ENCODE measurements around the gene IL17D.
"Not testable (repeated sequence)": the region's sequence is repeated elsewhere in the genome, so short reads cannot be mapped to it uniquely, and the experiment has no call there.

Gene IL17D

DNA sequence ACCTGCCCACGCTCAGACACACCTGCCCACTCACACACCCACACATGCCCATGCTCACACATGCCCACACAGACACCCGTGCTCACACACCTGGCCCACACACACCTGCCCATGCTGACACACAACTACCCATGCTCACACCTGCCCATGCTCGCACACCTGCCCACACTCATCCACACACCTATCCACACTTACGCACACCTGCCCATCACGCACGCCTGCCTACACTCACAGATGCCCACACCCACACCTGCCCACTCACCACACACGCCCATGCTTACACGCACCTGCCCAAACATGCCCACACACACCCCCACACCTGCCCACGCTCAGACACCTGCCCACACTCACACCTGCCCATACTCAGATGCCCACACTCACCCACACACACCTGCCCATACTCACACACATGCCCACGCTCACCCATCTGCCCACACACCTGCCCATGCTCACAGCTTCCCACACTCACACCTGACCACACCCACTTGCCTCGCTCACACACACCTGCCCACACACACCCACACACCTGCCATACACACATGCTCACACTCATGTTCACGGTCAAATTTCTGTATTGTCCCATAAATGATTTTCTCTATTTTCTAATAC lies 15.6 kb downstream of the IL17D start:
- no peak for DNase-seq (ENCODE audit: low read depth in 2 of 2)

DNA sequence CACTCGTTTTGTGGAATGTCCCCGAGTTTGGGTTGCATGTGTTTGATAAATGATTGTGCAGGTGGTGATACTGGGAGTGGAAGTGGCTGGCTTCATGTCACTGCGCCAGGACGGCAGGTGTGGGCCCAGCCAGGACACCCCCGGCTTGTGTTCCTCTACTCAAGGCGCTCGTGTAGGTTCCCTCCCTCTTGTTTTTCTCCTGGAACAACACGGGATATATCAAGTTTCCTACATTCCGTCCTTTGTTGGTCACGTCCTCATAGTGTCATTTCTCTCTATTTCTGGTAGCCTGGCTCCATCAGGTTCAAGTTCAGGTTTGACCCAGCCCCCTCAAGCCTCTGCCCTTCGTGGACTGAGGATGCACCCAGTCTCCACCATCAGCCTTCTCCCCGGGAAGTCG lies 16.3 kb downstream of the IL17D start:
- no peak for DNase-seq (ENCODE audit: low read depth in 2 of 2)

DNA sequence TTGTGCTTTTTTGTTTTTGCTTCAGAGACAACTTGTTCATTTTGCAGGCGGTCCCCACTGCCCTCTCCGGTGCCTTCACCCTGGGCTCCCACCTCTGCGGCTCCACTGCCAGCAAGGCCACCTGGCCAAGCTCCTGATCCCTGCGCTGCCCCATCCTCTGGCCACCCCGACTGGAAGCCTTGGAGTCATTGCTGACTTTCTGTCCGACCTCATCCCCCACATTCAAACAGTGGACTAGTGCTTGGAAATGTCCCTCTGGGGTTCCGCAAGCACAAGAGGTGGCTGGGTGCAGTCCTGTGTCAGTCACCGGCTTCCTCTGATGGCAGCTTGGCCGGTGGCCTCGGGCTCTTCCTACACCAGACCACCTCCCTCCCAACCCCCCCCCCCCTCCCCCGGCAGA lies 17.0 kb downstream of the IL17D start:
- no peak for DNase-seq (ENCODE audit: low read depth in 2 of 2)

DNA sequence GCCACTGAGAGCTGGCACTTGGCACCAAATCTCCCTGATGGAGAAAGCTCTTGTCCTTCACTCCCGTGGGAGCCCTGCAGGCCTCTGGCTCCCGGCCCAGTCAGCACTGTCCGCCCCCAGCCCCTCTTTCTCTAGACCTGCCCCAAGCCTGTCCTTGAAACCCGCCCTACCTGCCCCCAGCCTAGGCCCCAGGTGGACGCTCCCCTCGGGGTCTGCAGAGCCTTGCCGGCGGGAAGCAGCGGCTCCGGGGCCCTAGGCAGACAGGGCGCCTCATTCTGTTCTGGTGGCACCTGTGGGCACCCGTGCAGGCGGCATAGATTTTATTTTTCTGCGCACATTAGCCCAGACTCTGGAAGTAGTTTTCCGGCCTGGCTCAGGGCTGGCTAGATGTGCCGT lies 17.6 kb downstream of the IL17D start:
- DNase-seq (ENCODE audit: low read depth in 2 of 2) = no peak

DNA sequence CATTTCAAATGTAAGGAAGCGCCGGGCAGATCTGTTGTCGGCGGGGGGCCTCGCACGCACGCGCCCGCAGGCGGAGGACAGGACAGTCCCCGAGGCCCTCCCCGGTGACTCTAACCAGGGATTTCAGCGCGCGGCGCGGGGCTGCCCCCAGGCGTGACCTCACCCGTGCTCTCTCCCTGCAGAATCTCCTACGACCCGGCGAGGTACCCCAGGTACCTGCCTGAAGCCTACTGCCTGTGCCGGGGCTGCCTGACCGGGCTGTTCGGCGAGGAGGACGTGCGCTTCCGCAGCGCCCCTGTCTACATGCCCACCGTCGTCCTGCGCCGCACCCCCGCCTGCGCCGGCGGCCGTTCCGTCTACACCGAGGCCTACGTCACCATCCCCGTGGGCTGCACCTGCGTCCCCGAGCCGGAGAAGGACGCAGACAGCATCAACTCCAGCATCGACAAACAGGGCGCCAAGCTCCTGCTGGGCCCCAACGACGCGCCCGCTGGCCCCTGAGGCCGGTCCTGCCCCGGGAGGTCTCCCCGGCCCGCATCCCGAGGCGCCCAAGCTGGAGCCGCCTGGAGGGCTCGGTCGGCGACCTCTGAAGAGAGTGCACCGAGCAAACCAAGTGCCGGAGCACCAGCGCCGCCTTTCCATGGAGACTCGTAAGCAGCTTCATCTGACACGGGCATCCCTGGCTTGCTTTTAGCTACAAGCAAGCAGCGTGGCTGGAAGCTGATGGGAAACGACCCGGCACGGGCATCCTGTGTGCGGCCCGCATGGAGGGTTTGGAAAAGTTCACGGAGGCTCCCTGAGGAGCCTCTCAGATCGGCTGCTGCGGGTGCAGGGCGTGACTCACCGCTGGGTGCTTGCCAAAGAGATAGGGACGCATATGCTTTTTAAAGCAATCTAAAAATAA lies 18.2 kb downstream of the IL17D start:
- DNase-seq (ENCODE audit: low read depth in 2 of 2) = no peak

DNA sequence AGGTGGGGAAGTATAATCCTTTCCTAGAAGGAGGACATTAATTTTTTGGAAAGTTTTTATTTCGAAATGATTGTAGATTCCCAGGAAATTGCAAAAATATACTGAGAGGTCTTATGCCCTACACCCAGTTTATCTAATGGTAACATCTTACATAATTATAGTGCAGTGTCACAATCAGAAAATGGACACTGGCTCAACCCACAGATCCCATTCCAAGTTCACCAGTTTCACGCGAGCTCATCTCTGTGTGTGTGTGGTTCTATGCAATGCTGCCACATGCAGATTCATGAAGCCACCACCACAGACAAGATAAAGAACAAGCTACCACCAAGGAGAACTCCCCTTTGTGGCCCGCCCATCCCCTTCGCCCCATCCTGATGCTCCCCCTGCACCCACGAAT lies 24.4 kb downstream of the IL17D start:
- no peak for DNase-seq (ENCODE audit: low read depth in 2 of 2)

DNA sequence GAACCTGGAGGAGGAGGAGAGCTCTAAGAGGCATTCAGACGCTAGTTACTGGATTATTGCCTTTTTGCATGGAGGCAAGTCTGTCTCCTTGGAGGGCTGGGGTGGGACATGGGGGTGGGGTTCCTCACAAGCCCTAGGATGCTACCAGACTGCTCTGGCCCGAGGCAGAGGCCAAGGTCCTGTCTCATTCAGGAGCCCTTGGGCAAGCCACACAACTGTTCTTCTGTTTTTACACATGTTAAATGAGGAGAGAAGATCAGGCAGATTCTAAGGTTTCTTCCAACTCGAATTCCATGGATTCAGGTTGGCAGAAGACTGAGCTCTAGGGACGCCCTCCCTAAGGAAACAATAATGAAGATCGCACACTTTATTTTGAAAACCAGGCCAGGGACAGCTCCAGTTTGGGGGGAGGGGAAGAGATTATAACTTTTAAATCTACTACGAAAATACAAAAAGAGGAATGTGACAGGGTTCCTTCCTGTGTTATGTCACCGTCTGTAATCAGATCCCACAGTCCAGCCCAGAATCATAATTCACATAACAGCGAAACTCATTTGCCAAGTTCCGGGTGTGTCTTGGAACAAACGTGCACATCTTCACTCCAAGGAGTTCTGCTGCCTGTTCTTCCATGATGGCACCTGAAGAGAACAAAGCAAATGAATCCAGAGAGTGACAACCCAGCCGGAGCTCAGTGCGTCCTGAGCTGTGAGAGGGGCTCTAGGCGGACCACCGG lies 25.2 kb downstream of the IL17D start:
- no peak for DNase-seq (ENCODE audit: low read depth in 2 of 2)

DNA sequence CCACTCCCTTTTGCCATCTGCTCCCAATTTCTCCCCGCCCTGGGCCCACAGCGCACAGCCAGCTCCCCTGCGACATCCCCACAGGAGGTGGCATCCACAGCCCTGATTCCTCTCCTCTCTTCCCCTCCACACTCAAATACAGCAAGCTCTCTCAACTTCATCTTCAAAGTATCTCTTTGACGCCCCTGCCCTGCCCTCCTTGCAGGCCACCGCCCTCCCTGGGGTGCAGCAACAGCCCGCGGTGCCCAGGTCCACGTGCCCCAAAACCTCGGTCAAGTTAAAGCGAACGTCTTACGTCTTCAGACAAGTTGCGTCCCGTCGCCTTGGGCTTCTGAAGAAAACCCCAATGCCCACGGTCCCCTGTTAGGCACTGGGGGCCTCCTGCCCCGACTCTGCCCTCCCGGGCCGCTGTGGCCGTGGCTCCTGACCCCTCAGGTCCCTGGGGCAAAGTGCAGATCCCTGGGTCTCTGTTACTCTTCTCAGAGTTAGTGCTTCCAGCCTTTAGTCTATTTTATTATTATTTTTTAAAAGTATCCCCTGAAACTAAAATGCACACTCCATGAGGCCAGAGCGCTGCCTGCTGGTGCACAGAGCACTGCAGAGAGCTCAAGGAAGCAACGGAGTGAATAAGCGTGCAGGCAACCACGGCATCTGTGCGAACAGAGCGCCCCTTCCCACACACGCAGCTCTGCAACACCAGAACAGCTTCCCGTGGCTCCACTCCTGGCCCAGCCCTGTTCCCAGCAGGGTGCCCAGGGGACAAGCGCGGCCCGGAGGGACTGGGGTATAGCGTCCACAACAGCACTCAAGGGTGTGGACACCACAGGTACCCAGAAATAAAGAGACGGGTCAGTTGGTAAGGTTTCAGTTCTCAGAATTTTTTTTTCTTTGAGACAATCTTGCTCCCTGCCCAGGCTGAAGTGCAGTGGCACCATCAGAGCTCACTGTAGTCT lies 26.4 kb downstream of the IL17D start:
- DNase-seq (ENCODE audit: low read depth in 2 of 2) = no peak

DNA sequence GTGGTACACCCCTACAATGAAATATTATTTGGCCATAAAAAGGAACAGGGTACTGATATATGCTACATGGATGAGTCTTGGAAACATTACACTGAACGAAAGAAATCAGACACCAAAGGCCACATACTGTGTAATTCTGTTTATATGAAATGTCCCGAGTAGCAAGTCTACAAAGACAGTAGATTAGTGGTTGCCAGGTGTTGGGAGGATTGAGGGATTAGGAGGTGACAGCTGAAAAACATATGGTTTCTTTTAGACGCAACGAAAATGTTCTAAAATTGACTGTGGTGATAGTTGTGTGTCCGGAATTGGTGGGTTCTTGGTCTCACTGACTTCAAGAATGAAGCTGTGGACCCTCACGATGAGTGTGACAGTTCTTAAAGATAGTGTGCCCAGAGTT lies 35.1 kb downstream of the IL17D start:
- no peak for DNase-seq (ENCODE audit: low read depth in 2 of 2)

DNA sequence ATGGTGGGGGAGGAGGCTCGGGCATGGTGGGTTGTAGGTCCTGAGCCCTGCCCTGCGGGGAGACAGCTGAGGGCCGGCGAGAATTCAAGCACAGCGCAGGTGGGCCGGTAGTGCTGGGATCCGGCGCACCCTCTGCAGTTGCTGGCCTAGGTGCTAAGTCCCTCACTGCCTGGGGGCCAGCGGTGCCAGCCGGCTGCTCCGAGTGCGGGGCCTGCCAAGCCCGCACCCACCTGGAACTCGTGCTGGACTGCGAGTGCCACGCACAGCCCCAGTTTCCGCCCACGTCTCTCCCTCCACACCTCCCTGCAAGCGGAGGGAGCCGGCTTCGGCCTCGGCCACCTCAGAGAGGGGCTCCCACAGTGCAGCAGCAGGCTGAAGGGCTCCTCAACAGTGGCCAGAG lies 36.5 kb downstream of the IL17D start:
- DNase-seq (ENCODE audit: low read depth in 2 of 2) = no peak

DNA sequence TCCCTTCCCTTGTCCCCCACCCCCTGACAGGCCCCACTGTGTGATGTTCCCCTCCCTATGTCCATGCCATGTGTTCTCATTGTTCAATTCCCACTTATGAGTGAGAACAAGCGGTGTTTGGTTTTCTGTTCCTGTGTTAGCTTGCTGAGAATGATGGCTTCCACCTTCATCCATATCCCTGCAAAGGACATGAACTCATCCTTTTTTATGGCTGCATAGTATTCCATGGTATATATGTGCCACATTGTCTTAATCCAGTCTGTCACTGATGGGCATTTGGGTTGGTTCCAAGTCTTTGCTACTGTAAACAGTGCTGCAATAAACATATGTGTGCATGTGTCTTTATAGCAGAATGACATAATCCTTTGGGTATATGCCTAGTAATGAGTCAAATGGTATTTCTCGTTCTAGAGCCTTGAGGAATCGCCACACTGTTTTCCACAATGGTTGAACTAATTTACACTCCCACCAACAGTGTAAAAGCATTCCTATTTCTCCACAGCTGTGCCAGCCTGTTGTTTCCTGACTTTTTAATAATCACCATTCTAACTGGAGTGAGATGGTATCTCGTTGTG lies 40.4 kb downstream of the IL17D start:
- DNase-seq (ENCODE audit: low read depth in 2 of 2) = not testable (repeated sequence)

DNA sequence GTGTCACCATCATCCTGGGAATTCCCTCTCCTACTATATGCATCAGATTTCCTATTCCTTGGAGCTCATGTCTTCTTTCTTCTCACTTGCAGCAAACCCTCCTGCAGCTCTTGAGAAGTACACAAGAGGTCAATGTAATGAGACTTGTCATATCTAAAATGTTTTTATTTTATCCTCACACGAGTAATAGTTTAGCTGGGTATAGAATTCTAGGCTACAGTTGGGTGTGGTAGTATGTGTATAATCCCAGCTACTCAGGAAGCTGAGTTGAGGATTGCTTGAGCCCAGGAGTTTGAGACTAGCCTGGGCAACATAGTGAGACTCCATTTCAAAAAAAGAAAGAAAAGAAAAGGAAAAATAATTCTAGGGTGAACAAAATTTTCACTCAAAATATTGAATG lies 45.9 kb downstream of the IL17D start:
- DNase-seq (ENCODE audit: low read depth in 2 of 2) = no peak

DNA sequence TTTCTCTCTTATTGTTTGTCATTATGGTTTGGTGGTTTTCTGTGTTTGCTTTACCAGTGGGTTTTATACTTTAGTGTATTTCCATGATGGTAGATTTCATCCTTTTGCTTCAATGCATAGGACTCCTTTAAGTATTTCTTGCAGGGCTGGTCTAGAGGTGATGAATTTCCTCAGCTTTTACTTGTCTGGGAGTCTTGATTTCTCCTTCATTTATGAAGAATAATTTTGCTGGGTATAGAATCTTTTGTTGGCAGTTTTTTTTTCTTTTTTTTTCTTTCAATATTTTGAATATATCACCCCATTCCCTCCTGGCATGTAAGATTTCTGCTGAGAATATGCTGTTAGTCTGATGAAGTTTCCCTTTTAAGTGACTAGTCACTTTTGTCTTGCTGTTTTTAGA lies 50.5 kb downstream of the IL17D start:
- DNase-seq (ENCODE audit: low read depth in 2 of 2) = no peak

DNA sequence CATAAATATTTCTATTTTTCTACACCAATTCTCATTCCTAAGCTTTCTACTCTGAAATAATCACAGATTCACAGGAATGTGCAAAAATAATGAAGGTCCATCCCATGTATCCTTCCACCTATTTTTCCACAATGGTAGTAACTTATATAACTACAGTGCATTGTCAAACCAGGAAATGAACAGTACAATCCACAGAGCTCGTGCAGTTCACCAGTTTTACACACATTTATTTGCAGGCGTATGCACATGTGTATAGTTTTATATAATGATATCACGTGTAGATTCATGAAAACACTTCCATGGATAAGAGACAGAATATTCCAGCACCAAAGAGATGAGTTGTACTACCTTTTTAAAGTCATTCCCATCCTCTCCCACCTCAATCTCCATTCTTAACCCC lies 57.4 kb downstream of the IL17D start:
- DNase-seq (ENCODE audit: low read depth in 2 of 2) = no peak

DNA sequence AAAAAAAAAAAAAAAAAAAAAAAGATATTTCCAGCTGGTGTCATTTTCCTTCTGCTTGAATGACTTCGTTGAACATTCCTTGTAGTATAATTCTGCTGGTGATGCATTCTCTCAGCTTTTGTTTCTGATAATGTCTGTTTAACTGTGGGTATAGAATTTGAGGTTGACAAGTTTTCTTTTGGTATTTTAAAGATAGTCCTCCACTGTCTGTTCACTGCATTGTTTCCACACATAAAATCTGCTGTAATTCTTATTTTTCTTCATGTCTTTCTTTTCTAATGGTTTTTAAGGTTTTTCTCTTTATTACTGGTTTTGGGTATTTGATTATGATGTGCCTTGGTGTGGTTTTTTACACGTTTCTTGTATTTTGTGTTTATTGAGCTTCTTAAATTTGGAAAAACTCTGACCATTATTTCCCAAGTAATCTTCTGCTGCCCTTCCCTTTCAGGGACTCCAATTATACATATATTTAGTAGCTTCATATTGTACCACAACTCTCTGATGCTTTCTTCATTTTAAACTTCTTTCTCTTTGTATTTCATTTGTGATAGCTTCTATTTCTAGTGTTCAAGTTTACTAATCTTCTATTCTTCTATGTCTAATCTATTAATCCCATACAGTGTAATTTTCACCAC lies 63.9 kb downstream of the IL17D start:
- no peak for DNase-seq (ENCODE audit: low read depth in 2 of 2)

DNA sequence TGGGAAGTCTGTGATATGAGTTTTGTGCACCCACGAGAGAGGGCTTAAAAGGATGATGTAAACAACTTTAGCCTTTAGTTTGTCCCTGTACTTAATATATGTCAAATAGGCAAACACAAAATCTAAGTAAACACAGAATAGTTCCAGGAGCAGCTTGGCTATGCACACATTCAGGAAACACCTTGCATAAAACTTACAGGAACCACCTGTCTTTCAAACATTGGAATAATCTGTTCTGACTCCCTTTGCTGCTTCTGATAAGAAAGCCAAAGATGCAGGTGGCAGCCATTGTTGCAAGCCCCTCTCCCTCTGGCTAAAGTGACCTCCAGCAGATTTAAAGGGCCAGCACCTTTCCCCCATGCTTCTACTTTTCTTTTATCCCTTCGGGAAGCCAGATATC lies 65.6 kb downstream of the IL17D start:
- no peak for DNase-seq (ENCODE audit: low read depth in 2 of 2)

DNA sequence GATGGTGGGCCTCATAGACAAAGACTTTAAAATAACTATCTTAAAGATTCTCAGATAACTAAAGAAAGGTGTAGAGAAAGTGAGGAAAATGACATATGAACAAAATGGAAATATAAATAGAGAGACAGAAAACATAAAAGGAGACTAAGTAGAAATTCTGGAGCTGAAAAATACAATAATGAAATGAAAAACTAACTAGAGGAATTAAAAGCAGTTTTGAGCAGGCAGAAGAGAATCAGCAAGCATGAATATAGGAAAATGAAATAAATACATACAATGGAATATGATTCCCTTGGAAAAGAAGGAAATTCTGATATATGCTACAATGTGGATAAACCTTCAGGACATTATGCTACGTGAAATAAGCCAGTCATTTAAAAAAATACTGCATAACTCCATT lies 66.3 kb downstream of the IL17D start:
- no peak for DNase-seq (ENCODE audit: low read depth in 2 of 2)
